ENCODE results near the gene ALOX5.

- TF ChIP-seq ASH2L (IDR thresholded peaks at IDR 0.05; ENCODE audit: borderline replicate concordance, low read depth), result no peak
- no peak for TF ChIP-seq MYC (IDR thresholded peaks at IDR 0.05; ENCODE audit: insufficient read depth, insufficient read length, insufficient replicate concordance, low read length, severe bottlenecking)
- TF ChIP-seq POLR2AphosphoS5 (IDR thresholded peaks at IDR 0.05; ENCODE audit: low read length), result no peak
- TF ChIP-seq CTCF (IDR thresholded peaks at IDR 0.05 in 2 of 3, conservative IDR thresholded peaks at IDR 0.05 in 1 of 3; ENCODE audit: control insufficient read depth in 2 of 3, extremely low read depth in 1 of 3, insufficient read depth in 1 of 3, low read depth in 3 of 3, low read length in 3 of 3), result no peak
- no peak for TF ChIP-seq SIX5 (IDR thresholded peaks at IDR 0.05; ENCODE audit: low read depth, low read length, severe bottlenecking)
- TF ChIP-seq IKZF2 (IDR thresholded peaks at IDR 0.05), result no peak
- no peak for TF ChIP-seq ZSCAN29 (IDR thresholded peaks at IDR 0.05)
- no peak for TF ChIP-seq SUZ12 (IDR thresholded peaks at IDR 0.05; ENCODE audit: unreplicated experiment)
- no peak for TF ChIP-seq ATF2 (IDR thresholded peaks at IDR 0.05; ENCODE audit: low read length)
- TF ChIP-seq ESRRA (IDR thresholded peaks at IDR 0.05; ENCODE audit: low read length), result no peak
- TF ChIP-seq SRF (IDR thresholded peaks at IDR 0.05; ENCODE audit: low read depth in 2 of 2, low read length in 2 of 2), result no peak
- TF ChIP-seq CHD4 (IDR thresholded peaks at IDR 0.05), result no peak
- TF ChIP-seq POLR2A (IDR thresholded peaks at IDR 0.05; ENCODE audit: low read depth, low read length), result no peak
Observed at GRCh38 chr10:45446858-45447257, 72.8 kb downstream of the ALOX5 start.
